C4-2B (cell line): ENCODE results near the gene PCDHGB4.
"Not testable (repeated sequence)": the region's sequence is repeated elsewhere in the genome, so short reads cannot be mapped to it uniquely, and the experiment has no call there.

Experiments
- H3K27ac ChIP-seq: fragments of 450-650 bp; 2 replicates; pipeline ENCODE4 v1.5.1; 2017
- CTCF ChIP-seq: fragments of 450-650 bp; conservative IDR thresholded peaks from 2 replicates; pipeline ENCODE4 v1.5.1; 2017; ENCODE audit warnings: mild to moderate bottlenecking
- ZFX ChIP-seq: fragments of 450-650 bp; IDR thresholded peaks from 2 replicates; pipeline ENCODE4 v1.6.1; 2017

The PCDHGB4 gene

GRCh38 chr5:141387557-141388311, at the start of gene PCDHGB4:
Gene PCDHGB4, plus strand, starts transcription at chr5:141387698. Its CDS starts 187 bp downstream, at chr5:141387885.
- H3K27ac ChIP-seq: not testable (repeated sequence)
- peak; percentile 75 for TF ChIP-seq CTCF

GRCh38 chr5:141338538-141339306, 48.8 kb upstream of the PCDHGB4 start, which contains the start of gene PCDHGA2:
Gene PCDHGA2, plus strand, starts transcription at chr5:141338760.
- peak; percentile 63 for TF ChIP-seq CTCF
- no peak for TF ChIP-seq ZFX
- H3K27ac ChIP-seq: no peak within 1 kb of the TSS

- H3K27ac ChIP-seq: not testable (repeated sequence)
These were observed 46.6 kb upstream of the PCDHGB4 start for GRCh38 chr5:141340781-141341354.

DNA sequence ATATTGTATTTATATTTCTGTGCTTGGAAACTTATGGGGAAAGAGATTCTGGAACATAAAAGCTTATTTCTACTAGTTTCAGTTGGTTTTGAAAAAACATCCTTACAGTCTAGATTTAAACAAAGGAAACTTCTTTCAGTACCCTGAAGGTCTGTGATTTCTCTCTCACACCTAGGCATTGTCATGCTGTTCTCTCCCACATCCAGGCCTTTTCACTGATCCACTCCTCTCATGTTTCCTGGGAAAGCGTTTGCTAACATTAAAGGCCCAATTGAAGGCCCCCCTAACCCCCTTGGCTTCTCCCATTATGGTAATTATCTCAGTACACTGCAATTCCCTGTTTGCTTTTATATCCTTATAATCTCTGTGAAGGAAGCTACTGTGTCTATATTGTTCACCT, 44.7 kb upstream of the PCDHGB4 start:
- TF ChIP-seq ZFX (no peak), CTCF (no peak)

DNA sequence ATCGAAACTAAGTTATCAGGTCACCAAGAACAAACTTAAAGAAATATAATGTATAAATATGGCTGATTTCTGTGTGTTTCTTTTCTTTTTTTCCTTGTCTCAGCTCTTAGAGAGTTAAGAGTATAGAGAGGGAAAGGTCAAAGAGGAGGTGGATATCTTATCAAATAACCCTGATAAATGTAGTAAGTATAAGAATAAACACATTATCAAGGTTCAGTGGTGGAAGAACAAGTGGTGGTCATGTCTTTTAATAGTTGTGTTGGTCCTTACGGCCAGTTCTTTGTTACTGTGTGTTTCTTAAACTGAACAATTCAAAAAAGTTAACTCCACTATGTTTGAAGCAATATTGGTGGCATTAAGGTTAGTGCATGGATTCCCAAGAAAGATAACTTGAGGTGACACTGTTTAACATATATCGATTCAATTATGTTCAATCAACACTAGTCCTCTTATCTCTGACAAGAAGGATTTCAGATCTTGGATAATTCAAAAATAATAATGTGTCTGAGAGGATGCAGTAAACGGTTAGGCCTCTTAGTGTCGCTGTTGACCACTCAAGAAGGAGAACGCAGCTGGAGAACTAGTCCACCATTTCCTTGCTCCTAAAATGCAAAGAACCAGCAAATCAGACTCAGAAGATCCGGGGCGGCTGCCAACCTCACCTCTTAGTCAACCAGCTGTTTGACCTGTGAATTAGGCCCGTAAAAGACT, 44.1 kb upstream of the PCDHGB4 start, which contains the start of gene PCDHGA3:
PCDHGA3 (plus strand) TSS at position 588 of the 711 bp plus-strand sequence. CDS start 205 bp downstream, outside the sequence.
- TF ChIP-seq CTCF (peak; percentile 66), ZFX (no peak)

More for the DNA sequence above, 44.7 kb upstream of the PCDHGB4 start:
- no peak overlapping the region for H3K27ac ChIP-seq

DNA sequence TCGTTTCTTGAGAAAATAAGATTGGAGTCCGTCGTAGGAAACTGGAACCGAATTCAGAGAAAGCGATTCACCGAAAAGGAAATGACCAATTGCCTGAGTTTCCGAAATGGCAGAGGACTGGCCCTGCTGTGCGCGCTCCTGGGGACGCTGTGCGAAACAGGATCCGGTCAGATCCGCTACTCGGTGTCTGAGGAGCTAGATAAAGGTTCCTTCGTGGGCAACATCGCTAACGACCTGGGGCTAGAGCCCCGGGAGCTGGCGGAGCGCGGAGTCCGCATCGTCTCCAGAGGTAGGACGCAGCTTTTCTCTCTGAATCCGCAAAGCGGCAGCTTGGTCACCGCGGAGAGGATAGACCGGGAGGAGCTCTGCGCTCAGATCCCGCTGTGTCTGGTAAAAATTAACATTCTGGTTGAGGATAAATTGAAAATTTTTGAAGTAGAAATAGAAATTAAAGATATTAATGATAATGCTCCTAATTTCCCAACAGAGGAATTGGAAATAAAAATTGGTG, 43.5 kb upstream of the PCDHGB4 start:
- TF ChIP-seq CTCF (peak; percentile 35), ZFX (no peak)
- no peak overlapping the region for H3K27ac ChIP-seq

More for the DNA sequence above, 44.1 kb upstream of the PCDHGB4 start, which contains the start of gene PCDHGA3:
- H3K27ac ChIP-seq: no peak within 1 kb of the TSS

- no peak overlapping the region for H3K27ac ChIP-seq
- TF ChIP-seq ZFX (no peak), CTCF (peak; percentile 25)
These were observed 42.2 kb upstream of the PCDHGB4 start for GRCh38 chr5:141345327-141345726.

DNA sequence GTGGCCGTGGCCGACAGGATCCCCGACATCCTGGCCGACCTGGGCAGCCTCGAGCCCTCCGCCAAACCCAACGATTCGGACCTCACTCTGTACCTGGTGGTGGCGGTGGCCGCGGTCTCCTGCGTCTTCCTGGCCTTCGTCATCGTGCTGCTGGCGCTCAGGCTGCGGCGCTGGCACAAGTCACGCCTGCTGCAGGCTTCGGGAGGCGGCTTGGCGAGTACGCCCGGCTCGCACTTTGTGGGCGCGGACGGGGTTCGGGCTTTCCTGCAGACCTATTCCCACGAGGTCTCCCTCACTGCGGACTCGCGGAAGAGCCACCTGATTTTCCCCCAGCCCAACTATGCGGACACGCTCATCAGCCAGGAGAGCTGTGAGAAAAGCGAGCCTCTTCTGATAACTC, 41.5 kb upstream of the PCDHGB4 start:
- not testable (repeated sequence) for H3K27ac ChIP-seq
